HUES48 (cell line): ENCODE results near the gene APLP2.
"Not testable (repeated sequence)": the region's sequence is repeated elsewhere in the genome, so short reads cannot be mapped to it uniquely, and the experiment has no call there.

Experiments
- H3K27ac ChIP-seq: one replicate; pipeline ENCODE4 v1.7.0; 2013; ENCODE audit warnings: low read depth, low read length, inconsistent platforms
- H3K27me3 ChIP-seq: 2 replicates; pipeline ENCODE4 v1.6.1; 2013; ENCODE audit warnings: mild to moderate bottlenecking, low read length; ENCODE audit not compliant: control insufficient read depth, insufficient read depth
- H3K36me3 ChIP-seq: 2 replicates; pipeline ENCODE4 v1.6.1; 2013; ENCODE audit warnings: low read length; ENCODE audit not compliant: control insufficient read depth, insufficient read depth
- H3K4me1 ChIP-seq: 2 replicates; pipeline ENCODE4 v1.6.1; 2013; ENCODE audit warnings: mild to moderate bottlenecking, low read length; ENCODE audit not compliant: control insufficient read depth, insufficient read depth
- H3K4me3 ChIP-seq: 2 replicates; pipeline ENCODE4 v1.5.1; 2013; ENCODE audit warnings: mild to moderate bottlenecking, low read depth, low read length
- H3K9ac ChIP-seq: 2 replicates; pipeline ENCODE4 v1.6.1; 2013; ENCODE audit warnings: mild to moderate bottlenecking, low read depth, low read length, moderate library complexity
- H3K9me3 ChIP-seq: 2 replicates; pipeline ENCODE4 v1.6.1; 2013; ENCODE audit warnings: low read length; ENCODE audit not compliant: control insufficient read depth, insufficient read depth

Gene APLP2

GRCh38 chr11:130187096-130187495 lies 117.4 kb downstream of the APLP2 start:
- H3K27me3 ChIP-seq: no peaks in the 10 kb centered on the region
- H3K36me3 ChIP-seq: no peaks in the 10 kb centered on the region
- H3K4me1 ChIP-seq: no peaks in the 10 kb centered on the region
- no peak overlapping the region for H3K27ac ChIP-seq
- no peak overlapping the region for H3K9ac ChIP-seq
- H3K4me3 ChIP-seq: no peak overlapping the region
- no peaks in the 10 kb centered on the region for H3K9me3 ChIP-seq

- no peaks in the 10 kb centered on the region for H3K4me1 ChIP-seq
- no peak overlapping the region for H3K27ac ChIP-seq
- no peak overlapping the region for H3K4me3 ChIP-seq
- no peaks in the 10 kb centered on the region for H3K9me3 ChIP-seq
- H3K27me3 ChIP-seq: no peaks in the 10 kb centered on the region
- H3K9ac ChIP-seq: no peak overlapping the region
- H3K36me3 ChIP-seq: no peaks in the 10 kb centered on the region
These were observed 118.4 kb downstream of the APLP2 start for GRCh38 chr11:130188047-130188446.

- Histone ChIP-seq H3K36me3 (no peaks in the 10 kb centered on the region), H3K9ac (no peak overlapping the region), H3K4me1 (no peaks in the 10 kb centered on the region), H3K27me3 (no peaks in the 10 kb centered on the region), H3K4me3 (no peak overlapping the region), H3K9me3 (no peaks in the 10 kb centered on the region), H3K27ac (no peak overlapping the region)
These were observed 119.1 kb downstream of the APLP2 start for GRCh38 chr11:130188585-130189347.

- no peak overlapping the region for H3K9ac ChIP-seq
- H3K9me3 ChIP-seq: no peaks in the 10 kb centered on the region
- no peaks in the 10 kb centered on the region for H3K27me3 ChIP-seq
- H3K4me3 ChIP-seq: no peak overlapping the region
- H3K4me1 ChIP-seq: no peaks in the 10 kb centered on the region
- peaks cover 6% of the 10 kb centered on the region; the same call in 1 of the 2 replicates for H3K36me3 ChIP-seq
- H3K27ac ChIP-seq: no peak overlapping the region
These were observed 120.0 kb downstream of the APLP2 start for GRCh38 chr11:130189492-130190210.

- Histone ChIP-seq H3K4me1 (no peaks in the 10 kb centered on the region), H3K9ac (no peak overlapping the region), H3K36me3 (peaks cover 6% of the 10 kb centered on the region; the same call in 1 of the 2 replicates), H3K27me3 (no peaks in the 10 kb centered on the region), H3K9me3 (no peaks in the 10 kb centered on the region), H3K4me3 (no peak overlapping the region), H3K27ac (no peak overlapping the region)
These were observed 120.7 kb downstream of the APLP2 start for GRCh38 chr11:130190371-130190881.

GRCh38 chr11:130191896-130192295 lies 122.2 kb downstream of the APLP2 start:
- H3K27ac ChIP-seq: no peak overlapping the region
- no peaks in the 10 kb centered on the region for H3K4me1 ChIP-seq
- no peak overlapping the region for H3K9ac ChIP-seq
- H3K9me3 ChIP-seq: no peaks in the 10 kb centered on the region
- H3K4me3 ChIP-seq: no peak overlapping the region
- no peaks in the 10 kb centered on the region for H3K27me3 ChIP-seq
- peaks cover 6% of the 10 kb centered on the region; the same call in 1 of the 2 replicates for H3K36me3 ChIP-seq

- H3K9me3 ChIP-seq: no peaks in the 10 kb centered on the region
- peaks cover 6% of the 10 kb centered on the region; the same call in 1 of the 2 replicates for H3K36me3 ChIP-seq
- no peak overlapping the region for H3K4me3 ChIP-seq
- H3K9ac ChIP-seq: no peak overlapping the region
- no peak overlapping the region for H3K27ac ChIP-seq
- no peaks in the 10 kb centered on the region for H3K4me1 ChIP-seq
- H3K27me3 ChIP-seq: no peaks in the 10 kb centered on the region
These were observed 123.2 kb downstream of the APLP2 start for GRCh38 chr11:130192845-130193267.

GRCh38 chr11:130193551-130193950 lies 123.9 kb downstream of the APLP2 start:
- not testable (repeated sequence) for H3K27ac ChIP-seq, H3K9ac ChIP-seq, H3K27me3 ChIP-seq, H3K36me3 ChIP-seq, H3K9me3 ChIP-seq, H3K4me3 ChIP-seq, H3K4me1 ChIP-seq
